Measurements from ENCODE around the gene RNASE4. TPM values are rescaled to one million over a fixed set of nuclear protein-coding genes. Genes with fewer than 3 reads are reported as not detected.

The RNASE4 gene
- total RNA-seq, 4 donors from 2014 or later = 5.8 to 51.7 (median 33.6) TPM

DNA sequence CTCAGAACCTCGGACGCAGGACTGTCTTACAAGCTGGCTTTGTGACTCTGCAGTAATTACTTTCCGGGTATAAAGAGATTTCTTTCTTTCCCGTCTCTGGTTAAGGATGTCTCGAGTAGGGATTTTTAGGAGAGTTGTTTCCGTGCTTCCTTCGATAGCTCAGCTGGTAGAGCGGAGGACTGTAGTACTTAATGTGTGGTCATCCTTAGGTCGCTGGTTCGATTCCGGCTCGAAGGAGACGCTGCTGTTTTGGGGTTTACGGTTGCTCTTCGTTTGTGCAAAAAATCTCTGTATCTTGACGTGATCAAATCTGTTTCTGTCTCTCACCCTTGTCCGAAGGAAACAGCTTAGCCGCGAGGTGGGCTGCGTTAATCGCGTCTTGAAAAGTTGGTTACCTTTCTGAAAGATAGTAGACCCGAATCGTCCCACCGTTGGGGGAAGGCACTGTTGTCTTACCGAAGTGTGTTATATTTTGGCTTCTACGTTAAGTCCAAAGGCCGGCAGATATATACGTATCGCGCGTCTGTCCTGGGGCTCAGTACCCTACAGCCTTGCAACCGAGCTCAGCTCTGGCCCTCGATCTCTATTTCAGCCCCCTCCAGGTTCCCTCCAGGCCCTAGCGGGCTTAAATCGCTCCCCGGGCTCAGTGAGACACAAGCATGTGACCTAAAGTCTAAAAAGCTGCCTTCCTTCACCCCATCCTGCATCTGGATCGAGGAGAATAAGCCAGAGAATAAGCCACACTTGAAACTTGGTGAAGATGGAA lies 1.1 kb upstream of the RNASE4 start:
- no peaks in the 10 kb centered on the region for H3K9me3 ChIP-seq
- no peaks in the 10 kb centered on the region for H3K27me3 ChIP-seq
- TF ChIP-seq, protein P1, sequence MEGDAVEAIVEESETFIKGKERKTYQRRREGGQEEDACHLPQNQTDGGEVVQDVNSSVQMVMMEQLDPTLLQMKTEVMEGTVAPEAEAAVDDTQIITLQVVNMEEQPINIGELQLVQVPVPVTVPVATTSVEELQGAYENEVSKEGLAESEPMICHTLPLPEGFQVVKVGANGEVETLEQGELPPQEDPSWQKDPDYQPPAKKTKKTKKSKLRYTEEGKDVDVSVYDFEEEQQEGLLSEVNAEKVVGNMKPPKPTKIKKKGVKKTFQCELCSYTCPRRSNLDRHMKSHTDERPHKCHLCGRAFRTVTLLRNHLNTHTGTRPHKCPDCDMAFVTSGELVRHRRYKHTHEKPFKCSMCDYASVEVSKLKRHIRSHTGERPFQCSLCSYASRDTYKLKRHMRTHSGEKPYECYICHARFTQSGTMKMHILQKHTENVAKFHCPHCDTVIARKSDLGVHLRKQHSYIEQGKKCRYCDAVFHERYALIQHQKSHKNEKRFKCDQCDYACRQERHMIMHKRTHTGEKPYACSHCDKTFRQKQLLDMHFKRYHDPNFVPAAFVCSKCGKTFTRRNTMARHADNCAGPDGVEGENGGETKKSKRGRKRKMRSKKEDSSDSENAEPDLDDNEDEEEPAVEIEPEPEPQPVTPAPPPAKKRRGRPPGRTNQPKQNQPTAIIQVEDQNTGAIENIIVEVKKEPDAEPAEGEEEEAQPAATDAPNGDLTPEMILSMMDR (IDR thresholded peaks at IDR 0.05) = no peak
- TF ChIP-seq POLR2A (IDR thresholded peaks at IDR 0.05) = peak in 1 of 2 donors; percentile 27
- peak overlapping the region; percentile 95 to 99 (median 98) for H3K27ac ChIP-seq
- H3K4me3 ChIP-seq = peak overlapping the region; percentile 58 to 79 (median 68)
- DNase-seq = peak; percentile 67 to 89 (median 75)
- no peaks in the 10 kb centered on the region for H3K36me3 ChIP-seq
- H3K4me1 ChIP-seq = peaks cover 3 to 44% (median 8%) of the 10 kb centered on the region in 4 donors

DNA sequence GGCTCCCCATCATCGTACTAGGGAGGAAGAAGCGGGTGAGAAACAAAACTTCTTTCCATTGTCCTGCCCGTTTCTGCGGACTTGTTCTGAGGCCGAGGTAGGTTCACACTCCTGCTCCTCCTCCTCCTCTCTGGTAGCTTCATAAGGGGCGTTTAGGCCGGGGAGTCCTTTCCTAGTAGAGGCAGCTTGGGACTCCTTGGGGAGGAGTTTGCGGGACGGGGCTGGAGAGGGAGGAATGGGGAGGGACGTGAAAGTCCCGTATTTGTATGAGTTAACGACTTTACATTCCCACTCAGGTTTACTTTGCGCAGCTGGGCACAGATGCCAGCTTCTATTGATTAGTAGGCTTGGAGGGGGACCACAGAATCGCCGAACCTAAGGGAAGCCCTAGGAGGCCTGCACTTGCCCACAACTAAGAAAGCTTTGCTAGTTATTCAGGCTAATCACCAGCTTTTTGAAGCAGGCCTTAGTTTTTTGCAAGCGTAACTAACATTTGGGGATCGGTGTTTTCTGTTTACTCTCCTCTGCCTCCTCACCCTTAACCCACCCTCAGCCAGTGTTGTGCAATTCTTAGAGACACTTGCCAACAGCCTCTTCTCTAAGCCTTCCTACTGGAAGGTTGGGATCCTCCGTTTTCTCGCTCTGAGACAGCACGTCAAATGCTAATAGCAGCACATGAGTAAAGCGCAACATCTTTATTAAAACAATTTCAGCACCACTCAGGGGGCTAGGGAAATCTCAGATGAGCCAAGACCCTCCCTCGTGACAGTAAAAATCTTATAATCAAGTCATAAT lies 499 bp downstream of the RNASE4 start:
- H3K27me3 ChIP-seq = no peaks in the 10 kb centered on the region
- no peaks in the 10 kb centered on the region for H3K36me3 ChIP-seq
- peaks cover 3 to 43% (median 8%) of the 10 kb centered on the region in 4 donors for H3K4me1 ChIP-seq
- no peaks in the 10 kb centered on the region for H3K9me3 ChIP-seq
- peak in 2 of 3 donors; percentile 66 to 67 for DNase-seq
- H3K27ac ChIP-seq = peak overlapping the region; percentile 95 to 99 (median 98)
- TF ChIP-seq, protein P1 (IDR thresholded peaks at IDR 0.05) = no peak
- no peak for TF ChIP-seq POLR2A (IDR thresholded peaks at IDR 0.05)
- H3K4me3 ChIP-seq = peak overlapping the region; percentile 58 to 79 (median 68)

DNA sequence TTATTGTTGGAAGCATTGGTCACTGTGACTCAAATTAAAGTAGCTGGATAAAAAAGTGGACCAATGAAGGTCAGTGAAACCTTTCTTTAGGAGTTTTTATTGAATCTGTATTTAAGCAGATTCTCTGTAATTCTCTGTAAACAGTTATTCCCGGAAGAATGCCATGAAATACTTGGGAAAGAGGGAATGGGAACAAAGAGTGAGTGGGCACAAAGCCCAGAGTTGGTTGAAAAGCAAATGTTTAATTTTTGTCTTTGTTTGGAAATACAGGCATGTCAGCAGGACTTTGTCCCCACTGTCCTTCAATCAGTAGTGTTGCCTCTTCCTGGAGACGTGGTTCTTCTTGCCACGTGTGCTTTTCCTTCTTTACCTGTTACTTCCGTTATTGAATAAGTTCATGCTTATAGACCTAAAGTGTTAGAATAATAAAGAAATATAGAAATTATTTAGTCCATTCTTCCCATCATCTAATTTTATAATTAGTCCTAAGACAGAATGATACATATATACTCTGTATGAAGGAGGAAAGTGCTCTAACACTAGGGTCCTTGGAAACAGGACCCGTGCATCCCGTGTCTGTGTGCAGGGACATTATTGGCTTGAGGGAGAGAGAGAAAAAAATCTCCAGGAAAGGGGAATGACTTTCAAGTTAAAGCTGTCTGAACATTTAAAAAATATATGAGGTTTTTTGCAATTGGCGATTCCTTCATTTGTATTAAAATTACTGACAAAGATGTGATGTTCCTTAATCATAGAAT lies 2.2 kb downstream of the RNASE4 start:
- TF ChIP-seq POLR2A (IDR thresholded peaks at IDR 0.05) = no peak
- TF ChIP-seq, protein P1 (IDR thresholded peaks at IDR 0.05) = no peak
- DNase-seq = no peak
- no peaks in the 10 kb centered on the region for H3K36me3 ChIP-seq
- peaks cover 0 to 31% (median 1%) of the 10 kb centered on the region in 4 donors for H3K4me1 ChIP-seq
- H3K4me3 ChIP-seq = peak overlapping the region in 2 of 4 donors; percentile 12 to 77
- H3K27me3 ChIP-seq = no peaks in the 10 kb centered on the region
- H3K27ac ChIP-seq = peak overlapping the region in 3 of 4 donors; percentile 95 to 99 (median 99)
- no peaks in the 10 kb centered on the region for H3K9me3 ChIP-seq

DNA sequence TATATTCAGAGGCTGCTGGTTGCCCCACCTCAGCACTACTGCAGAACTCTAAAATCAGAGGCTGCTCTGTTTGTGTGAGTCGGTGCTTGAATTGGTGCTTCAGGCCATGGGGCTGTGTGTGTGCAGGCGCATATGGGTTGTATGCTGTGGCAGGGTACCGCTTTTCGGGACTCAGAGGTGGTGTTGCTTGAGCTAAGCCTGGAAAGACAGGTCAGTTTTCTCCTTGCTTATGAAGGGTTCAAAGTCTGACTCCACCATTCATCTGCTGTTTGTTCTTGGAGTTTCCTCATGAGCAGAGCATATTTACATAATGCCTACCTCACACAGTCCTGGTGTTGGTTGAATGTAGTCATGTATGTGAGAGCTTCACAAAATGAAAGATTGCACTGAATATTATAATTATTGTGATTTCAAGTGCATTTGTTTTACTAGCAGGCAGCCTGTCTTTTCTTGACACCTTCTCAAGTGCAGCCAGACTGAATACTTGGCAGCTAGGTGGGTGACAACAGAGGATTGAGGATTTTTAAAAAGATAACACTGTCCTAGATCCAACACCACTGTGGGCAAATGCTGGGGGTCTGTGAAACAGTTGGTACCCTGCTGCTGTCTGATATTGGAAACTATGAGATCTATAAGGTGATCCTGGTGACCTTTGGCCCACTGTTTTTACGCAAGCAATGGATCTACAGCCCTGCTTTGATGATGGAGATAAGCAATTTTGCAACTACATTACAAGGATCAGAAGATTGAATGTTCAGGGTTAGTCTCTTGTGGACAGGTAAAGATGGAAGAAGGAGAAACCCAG lies 3.2 kb downstream of the RNASE4 start:
- no peaks in the 10 kb centered on the region for H3K27me3 ChIP-seq
- TF ChIP-seq, protein P1 (IDR thresholded peaks at IDR 0.05) = no peak
- peak in 1 of 2 donors; percentile 15 for TF ChIP-seq POLR2A (IDR thresholded peaks at IDR 0.05)
- H3K4me1 ChIP-seq = peaks cover 0 to 31% (median 1%) of the 10 kb centered on the region in 4 donors
- peak overlapping the region in 2 of 4 donors; percentile 29 to 77 for H3K4me3 ChIP-seq
- no peaks in the 10 kb centered on the region for H3K36me3 ChIP-seq
- peak overlapping the region in 3 of 4 donors; percentile 95 to 99 (median 99) for H3K27ac ChIP-seq
- no peaks in the 10 kb centered on the region for H3K9me3 ChIP-seq
- DNase-seq = peak in 1 of 3 donors; percentile 65

Data from Peyer's patch (tissue), 4 donors.